Dermis microvascular lymphatic vessel endothelial cell (primary cell): ENCODE measurements around the gene TBC1D17. TPM values are rescaled to one million over a fixed set of nuclear protein-coding genes. Genes with fewer than 3 reads are reported as not detected.
A peak's percentile ranks its signal among the peaks of the same experiment; 100 is the strongest.
"Not testable (repeated sequence)": the region's sequence is repeated elsewhere in the genome, so short reads cannot be mapped to it uniquely, and the experiment has no call there.

Experiments
- DNase-seq, 2 donors: peaks; one replicate each; pipeline versions ENCODE4 v3.0.0 to v3.0.0-alpha.2; 2010; ENCODE audit warnings: low read depth in 2 of 2
- total RNA-seq: library from RNA; depleted of rRNA; stranded (reverse); fragments of >200 nt; gene quantifications from 2 replicates; pipeline ENCODE4 v1.2.1, GENCODE V29; 2014

The TBC1D17 gene
- total RNA-seq, 1 donor from 2014 or later: 7.6 TPM

- no peak for DNase-seq
Measured at GRCh38 chr19:49916839-49917733, 39.6 kb downstream of the TBC1D17 start.

- no peak for DNase-seq
Measured at GRCh38 chr19:49918089-49918488, 40.6 kb downstream of the TBC1D17 start.

DNA sequence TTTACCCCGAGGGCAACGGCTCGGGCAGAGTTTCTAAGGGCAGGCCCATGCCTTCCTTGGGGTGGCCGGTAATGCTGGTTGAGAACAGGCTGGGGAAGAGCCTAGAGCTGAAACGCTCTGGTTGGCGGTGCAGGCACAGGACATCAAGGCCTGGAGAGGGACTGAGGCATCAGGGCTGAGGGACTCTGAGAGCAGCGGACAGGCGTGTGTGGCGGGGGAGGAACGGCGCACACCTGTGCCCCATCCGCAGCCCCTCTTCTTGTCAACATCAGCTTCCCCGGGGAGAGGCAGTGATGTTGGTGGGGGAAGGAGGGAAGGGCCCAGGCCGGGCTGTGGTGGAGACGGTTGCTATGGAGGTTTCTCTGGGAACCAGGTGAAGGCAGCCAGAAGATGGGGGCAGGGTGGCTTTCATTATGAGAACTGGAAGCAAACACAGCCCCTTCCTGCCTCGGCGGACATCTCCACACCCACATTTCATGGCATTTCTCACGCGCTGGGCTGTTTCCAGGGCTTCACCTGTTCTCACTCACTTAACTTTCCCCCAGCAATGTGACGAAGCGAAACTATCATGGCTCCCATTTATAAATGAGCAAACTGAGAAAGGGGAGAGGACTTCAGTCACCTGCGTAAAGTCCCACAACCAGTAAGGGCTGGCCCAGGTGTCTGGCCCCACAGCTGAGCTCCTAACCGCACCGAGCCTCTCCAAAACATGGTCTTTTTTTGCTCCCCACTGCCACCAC is 43.3 kb downstream of the TBC1D17 start:
- no peak for DNase-seq

- DNase-seq: no peak
Measured at GRCh38 chr19:49921871-49922795, 44.6 kb downstream of the TBC1D17 start.

DNA sequence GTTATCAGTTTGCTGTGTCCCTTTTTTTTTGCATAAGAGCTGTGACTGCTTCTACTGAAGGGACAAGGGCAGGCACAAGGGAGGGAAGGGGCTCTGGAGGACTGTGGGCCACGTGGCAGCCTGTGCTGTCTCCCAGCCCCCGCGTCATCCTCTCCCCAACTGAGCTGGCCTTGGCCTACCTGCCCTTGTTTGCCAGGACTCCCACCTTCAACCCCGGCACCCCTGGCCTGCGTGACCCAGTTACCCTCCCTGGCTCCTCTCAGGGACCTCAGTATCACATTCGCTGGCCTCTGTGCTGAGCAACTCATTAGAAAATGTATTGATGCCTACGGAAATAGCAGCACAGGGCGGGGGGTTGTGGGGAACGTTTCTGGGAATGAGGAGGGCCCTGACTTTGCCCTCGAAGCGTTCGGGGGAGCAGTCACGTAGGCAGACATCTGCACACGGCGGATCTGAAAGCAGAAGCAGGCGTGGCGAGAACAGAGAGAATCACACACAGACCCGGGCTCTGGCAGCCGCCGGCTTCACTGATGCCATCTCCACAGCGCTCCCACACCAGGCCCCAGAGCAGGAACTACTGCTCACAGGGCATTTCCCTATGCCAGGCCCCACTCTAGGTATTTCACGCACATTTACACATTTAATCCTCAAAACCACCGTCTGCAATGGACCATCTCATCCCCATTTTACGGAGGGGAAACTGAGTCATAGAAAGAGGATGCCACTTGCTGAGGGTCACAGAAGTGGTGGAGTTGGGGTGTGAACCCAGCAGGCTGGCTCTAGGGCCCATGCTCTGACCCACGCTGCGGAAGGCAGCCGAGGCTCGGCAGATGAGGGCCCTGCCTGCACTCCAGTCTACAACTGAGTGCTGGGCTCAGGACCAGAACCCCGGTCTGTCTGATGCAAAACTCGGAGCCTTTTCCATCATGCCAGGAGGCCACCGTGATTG is 45.8 kb downstream of the TBC1D17 start:
- no peak for DNase-seq

- no peak for DNase-seq
Measured at GRCh38 chr19:49924004-49924880, 46.7 kb downstream of the TBC1D17 start.

DNA sequence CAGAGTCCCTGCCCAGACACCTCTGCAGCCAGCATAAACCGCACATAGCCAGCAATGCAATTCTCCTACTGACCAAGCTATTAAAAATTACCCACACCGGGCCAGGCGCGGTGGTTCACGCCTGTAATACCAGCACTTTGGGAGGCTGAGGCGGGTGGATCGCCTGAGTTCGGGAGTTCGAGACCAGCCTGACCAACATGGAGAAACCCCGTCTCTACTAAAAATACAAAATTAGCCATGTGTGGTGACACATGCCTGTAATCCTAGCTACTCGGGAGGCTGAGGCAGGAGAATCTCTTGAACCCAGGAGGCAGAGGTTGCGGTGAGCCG is 47.3 kb downstream of the TBC1D17 start:
- not testable (repeated sequence) for DNase-seq

DNA sequence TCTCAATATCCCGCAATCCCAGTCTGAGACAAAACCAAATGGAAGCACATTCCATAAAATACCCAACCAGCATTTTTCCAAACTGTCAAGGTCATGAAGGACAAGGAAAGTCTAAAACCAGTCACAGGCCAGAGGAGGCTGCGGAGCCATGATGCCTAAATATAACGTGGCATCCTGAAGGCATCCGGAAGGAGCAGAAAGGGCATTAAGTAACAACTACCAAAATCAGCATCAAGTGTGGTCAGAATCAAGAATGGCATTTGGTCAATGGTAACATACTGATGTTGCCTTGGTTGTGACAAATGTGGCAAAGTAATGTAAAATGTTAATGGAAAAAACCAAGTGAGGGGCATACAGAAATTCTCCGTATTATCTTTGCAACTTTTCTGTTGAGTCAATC is 48.0 kb downstream of the TBC1D17 start:
- no peak for DNase-seq

DNA sequence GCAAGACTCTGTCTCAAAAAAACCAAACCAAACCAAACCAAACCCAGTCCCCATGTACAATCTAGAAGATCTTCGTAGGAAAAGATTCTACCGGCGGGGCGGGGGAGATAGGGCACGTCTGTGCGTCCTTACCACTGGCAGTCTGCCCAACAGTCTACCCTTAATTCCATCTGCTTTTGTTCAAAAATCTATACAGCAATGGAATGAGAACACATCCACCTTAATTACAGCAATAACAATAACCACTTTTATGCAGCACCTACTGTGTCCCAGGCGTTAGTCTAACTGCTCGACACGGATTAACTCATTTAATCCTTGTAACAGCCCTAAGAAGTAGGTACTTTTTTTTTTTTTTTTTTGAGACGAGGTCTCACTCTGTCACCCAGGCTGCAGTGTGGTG is 49.0 kb downstream of the TBC1D17 start:
- DNase-seq: no peak

DNA sequence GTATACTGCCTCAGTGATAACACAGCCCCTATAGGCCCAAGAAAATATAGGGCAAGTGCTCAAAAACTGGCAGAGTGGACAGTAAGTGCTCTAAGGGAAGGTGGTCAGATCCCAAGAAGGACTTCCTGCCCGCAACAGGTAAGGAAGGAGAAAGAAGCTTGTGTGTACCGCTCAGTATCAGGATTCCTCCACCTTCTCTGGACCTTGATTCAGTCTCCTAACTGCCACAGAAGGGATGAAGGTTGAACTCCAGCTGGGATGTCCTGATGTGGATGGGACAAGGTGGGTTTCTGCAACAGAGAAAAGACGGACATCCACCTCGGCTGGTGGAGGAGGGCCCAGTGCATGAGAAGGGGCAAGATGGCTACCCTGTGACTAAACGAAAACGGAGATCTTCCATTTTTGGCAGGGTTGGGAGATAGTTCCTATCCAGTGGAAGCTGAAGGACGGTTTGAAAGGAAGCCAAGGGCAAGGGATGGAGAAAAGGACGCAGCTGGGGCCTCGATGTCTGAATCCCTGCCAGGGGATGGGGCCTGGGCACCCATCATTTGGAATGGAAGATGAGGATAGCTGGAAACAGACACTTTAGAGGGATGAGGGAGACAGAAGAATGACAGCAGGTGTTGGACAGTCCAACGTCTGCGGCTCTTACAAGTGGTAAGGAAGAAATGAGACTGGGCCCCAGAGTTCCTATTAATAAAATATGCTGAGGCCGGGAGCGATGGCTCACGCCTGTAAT is 50.2 kb downstream of the TBC1D17 start:
- DNase-seq: no peak

DNA sequence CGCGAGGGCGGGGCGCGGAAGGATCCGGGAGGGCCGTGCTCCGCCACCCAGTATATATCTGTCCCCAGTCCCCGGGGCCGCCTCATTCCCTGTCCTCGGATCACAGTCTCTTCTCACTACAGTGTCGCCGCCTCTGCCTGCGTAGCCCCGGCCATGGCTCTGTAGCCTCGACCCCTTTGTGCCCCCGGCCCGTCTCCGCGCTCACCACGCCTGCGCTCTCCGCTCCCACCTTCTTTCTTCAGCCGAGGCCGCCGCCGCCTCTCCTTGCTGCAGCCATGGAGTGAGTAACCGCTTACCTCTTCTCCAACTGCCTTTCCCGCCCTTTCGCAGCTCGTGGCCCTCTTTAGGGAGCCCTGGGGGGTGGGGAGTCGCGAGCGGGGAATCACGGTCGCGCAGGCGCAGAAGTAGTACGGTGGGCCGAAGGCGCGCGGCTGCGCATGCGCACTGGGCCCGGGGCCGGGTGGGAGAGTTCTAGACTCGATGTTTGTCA is 51.7 kb downstream of the TBC1D17 start, which contains the start of the genes ATF5 and NUP62:
ATF5 (plus strand) TSS at position 85 of the 490 bp plus-strand sequence. CDS start 1,646 bp downstream, outside the sequence.
NUP62 (minus strand) TSS at position 384 of the 490 bp plus-strand sequence. CDS start 19,697 bp downstream, outside the sequence.
- DNase-seq: peak; percentile 24 to 83

DNA sequence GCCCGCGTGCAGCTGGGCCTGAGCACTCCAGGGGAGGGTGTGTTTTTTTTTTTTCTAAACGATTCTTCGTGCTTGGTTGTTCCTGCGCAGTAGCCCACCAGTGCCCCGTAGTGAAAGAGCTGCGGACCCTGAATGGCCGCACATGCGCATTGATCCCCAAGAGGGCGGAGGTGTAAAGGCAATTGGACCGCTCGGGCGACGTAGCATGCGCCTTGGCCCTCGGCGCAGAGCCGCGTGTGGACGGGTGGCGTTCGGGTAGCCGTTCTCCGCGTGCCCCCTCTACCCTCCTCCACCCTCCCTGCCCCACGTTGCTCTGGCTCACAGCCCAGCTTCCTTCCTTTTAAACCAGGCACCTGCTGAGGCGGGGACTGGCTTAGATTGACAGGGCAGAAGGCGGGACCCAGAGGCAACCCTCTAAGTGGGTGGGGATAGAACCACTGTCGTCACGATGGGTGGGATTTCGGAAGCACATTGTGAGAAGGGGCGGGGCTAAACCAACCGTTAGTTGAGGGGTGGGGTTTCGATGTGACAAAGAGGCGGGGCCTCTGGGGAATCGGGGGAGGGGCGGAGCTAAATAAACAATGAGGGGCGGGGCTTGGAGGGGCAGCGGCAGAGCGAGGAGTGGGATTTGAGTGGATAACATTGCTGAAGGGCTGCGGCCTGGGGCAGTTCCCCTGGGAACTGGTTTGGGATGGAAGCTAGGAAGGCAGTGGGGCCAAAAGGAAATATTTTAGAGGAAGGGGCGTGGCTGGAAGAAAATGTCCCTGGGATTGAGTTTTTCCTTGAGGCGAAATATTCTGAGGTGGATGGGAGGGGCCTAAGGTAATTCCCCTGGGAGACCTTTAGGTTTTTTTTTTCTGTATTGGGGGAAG is 52.3 kb downstream of the TBC1D17 start:
- DNase-seq: peak; percentile 99

- no peak for DNase-seq
Measured at GRCh38 chr19:49930483-49931011, 53.0 kb downstream of the TBC1D17 start.

DNA sequence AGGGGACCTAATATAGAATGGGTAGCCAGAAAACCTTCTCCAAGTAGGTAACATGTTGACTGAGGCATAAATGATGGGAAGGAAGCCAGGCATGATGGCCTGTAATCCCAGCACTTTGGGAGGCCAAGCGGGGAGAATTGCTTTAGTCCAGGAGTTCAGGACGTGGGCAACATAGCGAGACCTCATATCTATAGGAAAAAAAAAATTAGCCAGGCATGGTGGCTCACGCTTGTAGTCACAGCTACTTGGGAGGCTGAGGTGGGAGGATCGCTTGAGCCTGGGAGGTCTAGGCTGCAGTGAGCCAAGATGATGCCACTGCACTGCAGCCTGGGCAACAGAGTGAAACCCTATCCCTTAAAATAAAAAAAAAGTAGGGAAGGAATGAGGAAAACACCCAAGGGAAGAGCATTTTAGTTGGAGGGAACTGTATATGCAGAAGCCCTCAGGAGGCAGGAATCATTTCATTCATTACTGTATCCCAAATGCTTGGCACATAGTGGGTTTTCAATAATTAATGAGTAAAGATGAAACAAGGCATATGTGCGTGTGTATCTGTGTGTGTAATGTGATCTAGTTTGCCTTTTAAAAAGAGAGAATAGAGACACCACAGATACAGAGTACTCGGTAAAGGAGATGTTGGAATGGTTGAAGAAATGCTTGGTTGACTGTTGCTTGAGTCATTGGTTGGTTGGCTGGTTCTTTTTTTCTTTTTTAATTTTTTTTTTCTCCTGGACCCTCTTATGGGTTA is 54.0 kb downstream of the TBC1D17 start:
- DNase-seq: no peak

DNA sequence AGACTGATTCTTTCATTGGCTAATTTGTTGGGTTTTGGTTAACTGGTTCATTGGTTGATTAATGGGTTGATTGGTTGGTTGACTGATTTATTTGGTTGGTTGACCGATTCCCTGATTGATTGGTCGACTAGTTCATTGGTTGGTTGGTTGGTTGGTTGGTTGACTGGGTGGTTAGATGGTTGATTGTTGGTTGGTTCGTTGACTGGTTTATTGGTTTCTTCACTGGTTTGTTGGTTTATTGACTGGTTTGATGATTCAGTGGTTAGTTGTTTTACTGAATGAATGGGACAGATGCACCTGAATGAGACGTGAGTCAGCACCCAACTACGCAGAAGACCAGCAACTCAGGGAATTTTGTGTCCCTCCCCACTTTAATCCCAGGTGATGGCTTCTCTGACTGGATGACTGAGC is 54.5 kb downstream of the TBC1D17 start:
- DNase-seq: no peak

DNA sequence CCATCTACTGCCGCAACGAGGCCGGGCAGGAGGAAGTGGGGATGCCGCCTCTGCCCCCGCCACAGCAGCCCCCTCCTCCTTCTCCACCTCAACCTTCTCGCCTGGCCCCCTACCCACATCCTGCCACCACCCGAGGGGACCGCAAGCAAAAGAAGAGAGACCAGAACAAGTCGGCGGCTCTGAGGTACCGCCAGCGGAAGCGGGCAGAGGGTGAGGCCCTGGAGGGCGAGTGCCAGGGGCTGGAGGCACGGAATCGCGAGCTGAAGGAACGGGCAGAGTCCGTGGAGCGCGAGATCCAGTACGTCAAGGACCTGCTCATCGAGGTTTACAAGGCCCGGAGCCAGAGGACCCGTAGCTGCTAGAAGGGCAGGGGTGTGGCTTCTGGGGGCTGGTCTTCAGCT is 55.2 kb downstream of the TBC1D17 start:
- DNase-seq: no peak
